NB4 (cell line): ENCODE data around the gene COL4A1.

Source experiments
- CTCF ChIP-seq: IDR thresholded peaks from one replicate; pipeline ENCODE4 v1.5.1; 2012; ENCODE audit warnings: low read depth, low read length
- POLR2A ChIP-seq: IDR thresholded peaks from 2 replicates; pipeline ENCODE4 v1.6.1; 2011; ENCODE audit warnings: mild to moderate bottlenecking; ENCODE audit not compliant: insufficient read length; ENCODE audit errors: extremely low read depth

- TF ChIP-seq POLR2A (no peak), CTCF (no peak)
Measured at GRCh38 chr13:110347535-110348308, 40.8 kb upstream of the COL4A1 start.
